ENCODE measurements around the gene HDAC4. TPM values are rescaled to one million over a fixed set of nuclear protein-coding genes. Genes with fewer than 3 reads are reported as not detected.

The HDAC4 gene
- polyA plus RNA-seq, 1 experiment, result 8.9 TPM

DNA sequence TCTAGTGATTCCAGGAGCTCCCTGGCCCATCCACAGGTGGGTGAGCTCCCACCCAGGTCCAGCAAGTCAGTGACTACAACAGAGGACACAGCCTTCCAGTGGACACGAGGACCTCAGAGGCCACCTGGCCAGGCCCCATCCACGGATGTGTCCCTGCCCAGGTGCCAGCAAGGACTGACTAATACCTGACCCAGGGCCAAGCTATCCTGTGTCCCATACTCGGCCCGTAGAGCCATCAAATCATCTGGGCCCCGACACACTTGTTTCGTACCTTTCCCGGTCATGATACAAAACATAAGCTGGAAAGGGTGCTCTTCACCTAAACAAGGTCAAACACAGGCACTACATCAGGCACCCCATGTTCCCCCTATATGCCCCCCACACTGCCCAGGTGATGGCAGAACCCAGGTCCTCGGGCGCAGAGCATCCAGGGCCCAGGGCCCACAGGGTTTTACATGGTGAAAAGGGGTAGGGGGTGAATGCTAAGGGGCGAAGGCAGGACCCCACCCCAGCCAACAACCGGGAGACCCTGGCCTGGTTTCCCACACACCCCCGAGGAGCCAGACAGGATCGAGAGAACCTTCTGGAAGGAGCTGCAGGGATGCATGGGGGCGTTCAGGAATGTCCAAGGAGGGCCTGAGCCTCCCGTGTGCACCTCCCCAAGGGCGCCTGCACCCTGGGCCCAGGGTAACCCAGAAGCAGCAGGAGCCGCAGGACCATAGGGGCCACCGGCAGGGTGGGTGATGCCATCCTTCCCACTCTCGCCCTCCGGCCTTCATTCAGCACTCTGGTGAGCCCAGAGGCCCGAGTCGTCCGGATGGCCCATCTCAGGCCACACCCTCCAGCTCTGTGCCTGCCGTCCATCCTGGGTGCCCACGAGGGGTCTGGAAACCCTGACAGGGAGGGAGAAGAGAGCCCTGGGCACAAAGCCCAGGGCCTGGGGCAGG, 94.3 kb downstream of the HDAC4 start:
- ChIA-PET CTCF (no interaction called here), POLR2A (interaction anchor here (0.7 kb wide), 1 partner anchor 23 kb away, joined by 3 read pairs; no protein-coding TSS in a partner anchor)
- peaks cover 4% of the 10 kb centered on the region; the same call in 1 of the 2 replicates for H3K9me3 ChIP-seq (ENCODE audit: control insufficient read depth, insufficient read depth, low read length)
- no peak for DNase-seq (ENCODE audit: low read depth, low spot score)
- no peaks in the 10 kb centered on the region for H3K27me3 ChIP-seq (ENCODE audit: control insufficient read depth, insufficient read depth, low read length)
- no peak overlapping the region for H3K27ac ChIP-seq (ENCODE audit: low read depth, low read length)
- TF ChIP-seq, protein P1, sequence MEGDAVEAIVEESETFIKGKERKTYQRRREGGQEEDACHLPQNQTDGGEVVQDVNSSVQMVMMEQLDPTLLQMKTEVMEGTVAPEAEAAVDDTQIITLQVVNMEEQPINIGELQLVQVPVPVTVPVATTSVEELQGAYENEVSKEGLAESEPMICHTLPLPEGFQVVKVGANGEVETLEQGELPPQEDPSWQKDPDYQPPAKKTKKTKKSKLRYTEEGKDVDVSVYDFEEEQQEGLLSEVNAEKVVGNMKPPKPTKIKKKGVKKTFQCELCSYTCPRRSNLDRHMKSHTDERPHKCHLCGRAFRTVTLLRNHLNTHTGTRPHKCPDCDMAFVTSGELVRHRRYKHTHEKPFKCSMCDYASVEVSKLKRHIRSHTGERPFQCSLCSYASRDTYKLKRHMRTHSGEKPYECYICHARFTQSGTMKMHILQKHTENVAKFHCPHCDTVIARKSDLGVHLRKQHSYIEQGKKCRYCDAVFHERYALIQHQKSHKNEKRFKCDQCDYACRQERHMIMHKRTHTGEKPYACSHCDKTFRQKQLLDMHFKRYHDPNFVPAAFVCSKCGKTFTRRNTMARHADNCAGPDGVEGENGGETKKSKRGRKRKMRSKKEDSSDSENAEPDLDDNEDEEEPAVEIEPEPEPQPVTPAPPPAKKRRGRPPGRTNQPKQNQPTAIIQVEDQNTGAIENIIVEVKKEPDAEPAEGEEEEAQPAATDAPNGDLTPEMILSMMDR (IDR thresholded peaks at IDR 0.05; ENCODE audit: low read depth, low read length), result no peak
- H3K4me3 ChIP-seq (ENCODE audit: low read depth, low read length), result no peak overlapping the region

DNA sequence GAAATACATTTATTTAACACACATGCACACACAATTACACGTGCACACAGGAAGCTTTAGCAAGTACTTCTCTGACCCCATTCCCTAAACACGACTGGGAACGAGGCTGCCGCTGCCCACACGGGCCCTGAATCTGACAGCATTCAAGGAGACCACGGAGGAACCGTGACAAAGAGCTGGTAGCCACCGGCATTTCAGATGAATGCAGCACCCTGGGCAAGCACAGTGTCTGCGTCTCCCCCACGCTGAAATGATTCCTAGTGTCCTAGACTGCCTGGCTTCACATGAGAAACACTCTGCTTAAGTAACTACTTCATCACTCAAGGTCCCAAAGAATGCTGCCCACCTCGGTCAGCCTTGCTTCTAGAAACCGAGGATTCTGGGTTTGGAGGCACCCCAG, 95.0 kb downstream of the HDAC4 start:
- POLR2A ChIA-PET, result interaction anchor here (0.7 kb wide), 1 partner anchor 24 kb away, joined by 3 read pairs; no protein-coding TSS in a partner anchor
- H3K4me3 ChIP-seq (ENCODE audit: low read depth, low read length), result no peak overlapping the region
- H3K27me3 ChIP-seq (ENCODE audit: control insufficient read depth, insufficient read depth, low read length), result no peaks in the 10 kb centered on the region
- peaks cover 4% of the 10 kb centered on the region; the same call in 1 of the 2 replicates for H3K9me3 ChIP-seq (ENCODE audit: control insufficient read depth, insufficient read depth, low read length)
- TF ChIP-seq, protein P1 (IDR thresholded peaks at IDR 0.05; ENCODE audit: low read depth, low read length), result no peak
- DNase-seq (ENCODE audit: low read depth, low spot score), result no peak
- H3K27ac ChIP-seq (ENCODE audit: low read depth, low read length), result no peak overlapping the region
- CTCF ChIA-PET, result no interaction called here

DNA sequence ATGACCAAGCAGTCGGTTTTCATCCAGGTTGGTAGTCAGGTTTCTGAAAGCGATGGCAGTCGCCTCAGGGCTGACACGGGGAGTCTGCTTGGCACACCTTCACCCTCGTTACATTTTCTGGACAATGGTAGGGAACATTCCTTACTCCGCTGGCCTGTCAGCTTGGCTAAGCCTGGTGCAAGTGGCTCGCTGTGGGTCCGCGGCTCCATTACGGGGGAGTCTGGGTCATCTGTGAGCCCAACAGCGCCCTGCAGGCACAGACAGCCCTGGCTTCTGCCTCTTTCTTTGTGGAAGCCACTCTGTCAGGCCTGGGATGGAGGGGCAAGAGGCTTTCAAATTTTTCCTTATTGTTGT, 95.6 kb downstream of the HDAC4 start:
- Histone ChIP-seq H3K27ac (ENCODE audit: low read depth, low read length) (no peak overlapping the region), H3K27me3 (ENCODE audit: control insufficient read depth, insufficient read depth, low read length) (no peaks in the 10 kb centered on the region), H3K4me3 (ENCODE audit: low read depth, low read length) (no peak overlapping the region), H3K9me3 (ENCODE audit: control insufficient read depth, insufficient read depth, low read length) (peaks cover 4% of the 10 kb centered on the region; the same call in 1 of the 2 replicates)
- DNase-seq (ENCODE audit: low read depth, low spot score), result no peak
- TF ChIP-seq, protein P1 (IDR thresholded peaks at IDR 0.05; ENCODE audit: low read depth, low read length), result no peak
- CTCF ChIA-PET, result no interaction called here
- POLR2A ChIA-PET, result no interaction called here

DNA sequence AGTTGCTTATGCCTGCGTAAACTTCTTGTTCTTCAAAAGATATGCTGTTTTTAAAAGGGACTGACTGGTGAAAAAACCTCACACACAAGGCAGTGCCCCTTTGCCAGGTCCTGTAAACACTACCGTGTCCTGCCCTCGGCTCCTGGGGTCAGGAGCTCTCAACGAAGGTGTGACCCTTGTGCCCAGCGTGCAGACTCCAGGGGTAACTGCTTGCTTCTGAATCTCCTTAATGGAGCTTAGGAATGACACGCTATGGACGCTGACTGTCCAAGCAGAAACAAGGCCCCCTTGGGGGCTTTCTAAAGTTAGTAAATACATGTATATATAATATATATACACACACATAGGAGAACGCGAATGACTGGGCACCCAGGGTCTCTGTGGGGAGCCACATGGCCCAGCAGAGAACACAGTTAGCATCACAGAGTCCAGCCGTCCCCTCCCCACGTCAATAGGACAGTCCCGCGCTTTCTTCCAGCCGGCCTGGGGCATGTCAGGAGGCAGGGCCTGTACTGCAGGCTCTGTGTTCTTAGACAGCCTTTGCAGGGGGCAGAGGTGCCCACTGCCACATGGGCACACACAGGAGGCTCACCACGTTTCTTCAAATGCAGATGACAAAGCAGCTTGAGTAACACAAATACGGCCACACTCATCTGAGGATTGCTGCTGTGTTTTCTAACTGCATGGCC, 96.1 kb downstream of the HDAC4 start:
- Histone ChIP-seq H3K4me3 (ENCODE audit: low read depth, low read length) (no peak overlapping the region), H3K27ac (ENCODE audit: low read depth, low read length) (no peak overlapping the region), H3K27me3 (ENCODE audit: control insufficient read depth, insufficient read depth, low read length) (no peaks in the 10 kb centered on the region), H3K9me3 (ENCODE audit: control insufficient read depth, insufficient read depth, low read length) (peaks cover 4% of the 10 kb centered on the region; the same call in 1 of the 2 replicates)
- TF ChIP-seq, protein P1 (IDR thresholded peaks at IDR 0.05; ENCODE audit: low read depth, low read length), result no peak
- ChIA-PET POLR2A (no interaction called here), CTCF (no interaction called here)
- no peak for DNase-seq (ENCODE audit: low read depth, low spot score)

Measured in AG04450 (cell line).